GM23338 (cell line): ENCODE results near the gene IL22RA1. TPM values are rescaled to one million over a fixed set of nuclear protein-coding genes. Genes with fewer than 3 reads are reported as not detected.

Experiments
- ATAC-seq: fragments of 200-7000 bp; cut with Tn5 transposase; 3 replicates; pipeline ENCODE4 v1.9.1; 2020
- DNase-seq: peaks from one replicate; pipeline ENCODE4 v3.0.0-alpha.2; 2015; ENCODE audit warnings: low spot score
- H2AFZ ChIP-seq: fragments of 200-600 bp; sonication (generic); 2 replicates; pipeline ENCODE4 v1.8.0; 2016; ENCODE audit warnings: antibody characterized with exemption, mild to moderate bottlenecking, moderate library complexity
- H3F3A ChIP-seq: fragments of 200-600 bp; sonication (generic); replicated peaks from 2 replicates; pipeline ENCODE4 v1.8.0; 2017; ENCODE audit warnings: antibody characterized with exemption, mixed run types, low read depth
- H3K27ac ChIP-seq: fragments of 200-600 bp; sonication (generic); 2 replicates; pipeline ENCODE4 v1.6.1; 2016; ENCODE audit warnings: low read depth
- H3K27me3 ChIP-seq: fragments of 200-600 bp; sonication (generic); 2 replicates; pipeline ENCODE4 v1.8.0; 2016; ENCODE audit warnings: mild to moderate bottlenecking, mixed run types, moderate library complexity; ENCODE audit not compliant: insufficient read depth
- H3K36me3 ChIP-seq: fragments of 200-600 bp; sonication (generic); 2 replicates; pipeline ENCODE4 v1.8.0; 2016; ENCODE audit warnings: mild to moderate bottlenecking; ENCODE audit not compliant: insufficient read depth
- H3K4me1 ChIP-seq: fragments of 200-600 bp; sonication (generic); 2 replicates; pipeline ENCODE4 v1.8.0; 2016; ENCODE audit warnings: mild to moderate bottlenecking, moderate library complexity; ENCODE audit not compliant: insufficient read depth
- H3K4me2 ChIP-seq: fragments of 200-600 bp; sonication (generic); 2 replicates; pipeline ENCODE4 v1.7.1; 2017; ENCODE audit warnings: mixed run types
- H3K4me3 ChIP-seq: fragments of 200-600 bp; sonication (generic); 2 replicates; pipeline ENCODE4 v1.6.1; 2016; ENCODE audit warnings: mixed run types
- H3K79me2 ChIP-seq: fragments of 200-600 bp; sonication (generic); replicated peaks from 2 replicates; pipeline ENCODE4 v1.8.0; 2017; ENCODE audit warnings: mild to moderate bottlenecking; ENCODE audit not compliant: insufficient read depth
- H3K9me2 ChIP-seq: fragments of 200-600 bp; sonication (generic); 2 replicates; pipeline ENCODE4 v1.8.0; 2017; ENCODE audit not compliant: insufficient read depth
- H4K20me1 ChIP-seq: fragments of 200-600 bp; sonication (generic); replicated peaks from 2 replicates; pipeline ENCODE4 v1.8.0; 2017; ENCODE audit warnings: mild to moderate bottlenecking; ENCODE audit not compliant: insufficient read depth
- H3K27ac Mint-ChIP-seq: 2 replicates; pipeline ENCODE4 v1.8.0; 2020; ENCODE audit warnings: inconsistent platforms, mild to moderate bottlenecking, moderate library complexity, mixed read lengths
- H3K27me3 Mint-ChIP-seq: 3 replicates; pipeline ENCODE4 v1.8.0; 2022; ENCODE audit warnings: low read depth, mild to moderate bottlenecking, moderate library complexity, mixed read lengths, inconsistent platforms; ENCODE audit not compliant: insufficient read depth, poor library complexity
- H3K36me3 Mint-ChIP-seq: 3 replicates; pipeline ENCODE4 v1.8.0; 2021; ENCODE audit warnings: low read depth, mild to moderate bottlenecking, inconsistent platforms, moderate library complexity, mixed read lengths
- H3K4me1 Mint-ChIP-seq: 3 replicates; pipeline ENCODE4 v1.8.0; 2020; ENCODE audit warnings: mild to moderate bottlenecking, inconsistent platforms, mixed read lengths
- H3K4me3 Mint-ChIP-seq: 3 replicates; pipeline ENCODE4 v1.8.0; 2021; ENCODE audit warnings: moderate library complexity, mild to moderate bottlenecking, inconsistent platforms, mixed read lengths
- H3K9me3 Mint-ChIP-seq: 3 replicates; pipeline ENCODE4 v1.8.0; 2020; ENCODE audit warnings: moderate library complexity, mild to moderate bottlenecking, inconsistent platforms, mixed read lengths
- CREB1 ChIP-seq: fragments of 250-450 bp; sonication (Bioruptor Pico); IDR thresholded peaks from 2 replicates; pipeline ENCODE4 v1.5.0; 2020; ENCODE audit warnings: low read depth, mild to moderate bottlenecking, moderate library complexity
- EZH2 ChIP-seq: fragments of 200-600 bp; sonication (generic); IDR thresholded peaks from one replicate; pipeline ENCODE4 v1.8.0; 2017; ENCODE audit warnings: antibody characterized with exemption, mild to moderate bottlenecking, low read depth; ENCODE audit not compliant: unreplicated experiment
- EZH2phosphoT487 ChIP-seq: fragments of 200-600 bp; sonication (generic); IDR thresholded peaks from one replicate; pipeline ENCODE4 v1.8.1; 2018; ENCODE audit warnings: antibody characterized with exemption; ENCODE audit not compliant: unreplicated experiment
- JUNB ChIP-seq: IDR thresholded peaks from one replicate; pipeline ENCODE4 v1.6.1; 2016; ENCODE audit warnings: antibody characterized with exemption; ENCODE audit not compliant: unreplicated experiment
- NANOG ChIP-seq: IDR thresholded peaks from 2 replicates; pipeline ENCODE4 v1.6.1; 2016; ENCODE audit warnings: antibody characterized with exemption, borderline replicate concordance
- STAT1 ChIP-seq: IDR thresholded peaks from one replicate; pipeline ENCODE4 v1.6.1; 2016; ENCODE audit warnings: antibody characterized with exemption; ENCODE audit not compliant: unreplicated experiment
- ZNF114 ChIP-seq: fragments of 250-450 bp; sonication (Bioruptor Pico); IDR thresholded peaks from 2 replicates; pipeline ENCODE4 v1.5.0; 2020; ENCODE audit warnings: mild to moderate bottlenecking, moderate library complexity
- ZNF331 ChIP-seq: fragments of 250-450 bp; sonication (Bioruptor Pico); IDR thresholded peaks from 2 replicates; pipeline ENCODE4 v1.5.0; 2020; ENCODE audit warnings: low read depth, mild to moderate bottlenecking, moderate library complexity
- polyA plus RNA-seq: library from polyadenylated mRNA; unstranded; fragments of >200 nt; fragmentation: Nextera tagmentation; extraction: Ambion mirVana; gene quantifications from 2 replicates; pipeline ENCODE4 v1.2.1, GENCODE V29; 2016
- total RNA-seq: library from RNA; depleted of rRNA; stranded (reverse); fragments of >200 nt; shearing (Covaris generic); gene quantifications from 2 replicates; pipeline ENCODE4 v1.2.3, GENCODE V29; 2014
- TF ChIP-seq, protein P1 (sequence below): fragments of 250-450 bp; sonication (Bioruptor Pico); IDR thresholded peaks from 2 replicates; pipeline ENCODE4 v1.5.0; 2020; ENCODE audit warnings: mild to moderate bottlenecking, moderate library complexity

The IL22RA1 gene
- total and polyA plus RNA-seq, 2 experiments from 2014 or later = 0.11 to 0.28 TPM

DNA sequence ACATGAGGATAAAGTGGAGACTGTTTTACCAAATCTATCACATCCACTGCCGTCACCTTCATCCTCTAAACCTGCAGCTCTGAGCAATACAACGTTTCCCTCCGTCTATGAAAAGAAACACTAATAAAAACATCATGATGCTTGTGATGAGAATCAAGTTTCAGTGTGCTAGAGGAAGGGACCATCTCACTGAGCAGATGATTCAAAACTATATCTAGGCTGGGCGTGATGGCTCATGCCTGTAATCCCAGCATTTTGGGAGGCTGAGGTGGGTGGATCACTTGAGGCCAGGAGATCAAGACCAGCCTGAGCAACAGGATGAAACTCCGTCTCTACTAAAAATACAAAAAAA is 16.3 kb downstream of the IL22RA1 start (continued):
- TF ChIP-seq CREB1 = no peak
- TF ChIP-seq, protein P1, sequence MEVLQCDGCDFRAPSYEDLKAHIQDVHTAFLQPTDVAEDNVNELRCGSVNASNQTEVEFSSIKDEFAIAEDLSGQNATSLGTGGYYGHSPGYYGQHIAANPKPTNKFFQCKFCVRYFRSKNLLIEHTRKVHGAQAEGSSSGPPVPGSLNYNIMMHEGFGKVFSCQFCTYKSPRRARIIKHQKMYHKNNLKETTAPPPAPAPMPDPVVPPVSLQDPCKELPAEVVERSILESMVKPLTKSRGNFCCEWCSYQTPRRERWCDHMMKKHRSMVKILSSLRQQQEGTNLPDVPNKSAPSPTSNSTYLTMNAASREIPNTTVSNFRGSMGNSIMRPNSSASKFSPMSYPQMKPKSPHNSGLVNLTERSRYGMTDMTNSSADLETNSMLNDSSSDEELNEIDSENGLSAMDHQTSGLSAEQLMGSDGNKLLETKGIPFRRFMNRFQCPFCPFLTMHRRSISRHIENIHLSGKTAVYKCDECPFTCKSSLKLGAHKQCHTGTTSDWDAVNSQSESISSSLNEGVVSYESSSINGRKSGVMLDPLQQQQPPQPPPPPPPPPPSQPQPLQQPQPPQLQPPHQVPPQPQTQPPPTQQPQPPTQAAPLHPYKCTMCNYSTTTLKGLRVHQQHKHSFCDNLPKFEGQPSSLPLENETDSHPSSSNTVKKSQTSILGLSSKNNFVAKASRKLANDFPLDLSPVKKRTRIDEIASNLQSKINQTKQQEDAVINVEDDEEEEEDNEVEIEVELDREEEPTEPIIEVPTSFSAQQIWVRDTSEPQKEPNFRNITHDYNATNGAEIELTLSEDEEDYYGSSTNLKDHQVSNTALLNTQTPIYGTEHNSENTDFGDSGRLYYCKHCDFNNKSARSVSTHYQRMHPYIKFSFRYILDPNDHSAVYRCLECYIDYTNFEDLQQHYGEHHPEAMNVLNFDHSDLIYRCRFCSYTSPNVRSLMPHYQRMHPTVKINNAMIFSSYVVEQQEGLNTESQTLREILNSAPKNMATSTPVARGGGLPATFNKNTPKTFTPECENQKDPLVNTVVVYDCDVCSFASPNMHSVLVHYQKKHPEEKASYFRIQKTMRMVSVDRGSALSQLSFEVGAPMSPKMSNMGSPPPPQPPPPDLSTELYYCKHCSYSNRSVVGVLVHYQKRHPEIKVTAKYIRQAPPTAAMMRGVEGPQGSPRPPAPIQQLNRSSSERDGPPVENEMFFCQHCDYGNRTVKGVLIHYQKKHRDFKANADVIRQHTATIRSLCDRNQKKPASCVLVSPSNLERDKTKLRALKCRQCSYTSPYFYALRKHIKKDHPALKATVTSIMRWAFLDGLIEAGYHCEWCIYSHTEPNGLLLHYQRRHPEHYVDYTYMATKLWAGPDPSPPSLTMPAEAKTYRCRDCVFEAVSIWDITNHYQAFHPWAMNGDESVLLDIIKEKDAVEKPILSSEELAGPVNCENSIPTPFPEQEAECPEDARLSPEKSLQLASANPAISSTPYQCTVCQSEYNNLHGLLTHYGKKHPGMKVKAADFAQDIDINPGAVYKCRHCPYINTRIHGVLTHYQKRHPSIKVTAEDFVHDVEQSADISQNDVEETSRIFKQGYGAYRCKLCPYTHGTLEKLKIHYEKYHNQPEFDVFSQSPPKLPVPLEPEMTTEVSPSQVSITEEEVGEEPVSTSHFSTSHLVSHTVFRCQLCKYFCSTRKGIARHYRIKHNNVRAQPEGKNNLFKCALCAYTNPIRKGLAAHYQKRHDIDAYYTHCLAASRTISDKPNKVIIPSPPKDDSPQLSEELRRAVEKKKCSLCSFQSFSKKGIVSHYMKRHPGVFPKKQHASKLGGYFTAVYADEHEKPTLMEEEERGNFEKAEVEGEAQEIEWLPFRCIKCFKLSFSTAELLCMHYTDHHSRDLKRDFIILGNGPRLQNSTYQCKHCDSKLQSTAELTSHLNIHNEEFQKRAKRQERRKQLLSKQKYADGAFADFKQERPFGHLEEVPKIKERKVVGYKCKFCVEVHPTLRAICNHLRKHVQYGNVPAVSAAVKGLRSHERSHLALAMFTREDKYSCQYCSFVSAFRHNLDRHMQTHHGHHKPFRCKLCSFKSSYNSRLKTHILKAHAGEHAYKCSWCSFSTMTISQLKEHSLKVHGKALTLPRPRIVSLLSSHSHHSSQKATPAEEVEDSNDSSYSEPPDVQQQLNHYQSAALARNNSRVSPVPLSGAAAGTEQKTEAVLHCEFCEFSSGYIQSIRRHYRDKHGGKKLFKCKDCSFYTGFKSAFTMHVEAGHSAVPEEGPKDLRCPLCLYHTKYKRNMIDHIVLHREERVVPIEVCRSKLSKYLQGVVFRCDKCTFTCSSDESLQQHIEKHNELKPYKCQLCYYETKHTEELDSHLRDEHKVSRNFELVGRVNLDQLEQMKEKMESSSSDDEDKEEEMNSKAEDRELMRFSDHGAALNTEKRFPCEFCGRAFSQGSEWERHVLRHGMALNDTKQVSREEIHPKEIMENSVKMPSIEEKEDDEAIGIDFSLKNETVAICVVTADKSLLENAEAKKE (CRISPR knock-in tag) = no peak

DNA sequence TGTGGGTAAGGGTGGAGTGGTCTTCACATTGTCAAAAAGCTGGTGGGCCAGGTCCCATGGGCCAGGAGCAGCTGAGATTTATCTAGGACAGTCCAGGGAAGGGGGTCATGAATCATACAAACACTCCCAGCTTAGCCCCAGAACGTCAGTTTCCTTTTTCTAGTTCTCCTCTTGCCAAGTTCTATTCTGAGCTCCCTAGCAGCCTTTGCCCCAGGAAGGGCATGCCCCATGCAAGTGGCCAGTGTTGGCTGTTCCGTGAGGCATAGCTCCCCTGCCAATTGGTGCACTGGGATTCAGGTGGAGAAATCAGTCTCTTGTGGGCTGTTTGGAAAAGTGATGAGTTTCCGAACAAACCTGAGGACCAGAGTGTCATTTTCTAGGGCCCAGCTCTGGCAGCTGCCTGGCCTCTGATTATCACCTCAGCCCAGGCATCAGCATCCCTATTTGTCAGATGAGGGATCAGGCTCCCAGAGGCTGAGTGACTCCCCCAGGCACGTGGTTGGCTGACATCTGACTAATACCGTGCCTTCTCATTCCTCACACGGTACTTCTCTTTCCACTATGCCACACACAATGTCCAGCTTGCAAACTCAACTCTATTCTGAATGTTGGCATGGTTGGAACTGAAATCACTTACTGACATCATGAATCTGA is 16.8 kb downstream of the IL22RA1 start:
- Histone ChIP-seq H3K79me2 (no peaks in the 10 kb centered on the region), H3K27me3 (no peaks in the 10 kb centered on the region), H3K4me2 (no peak overlapping the region), H3K9me2 (no peaks in the 10 kb centered on the region), H3K36me3 (no peaks in the 10 kb centered on the region), H3K4me1 (no peaks in the 10 kb centered on the region), H3K27ac (no peak overlapping the region), H2AFZ (no peak overlapping the region), H4K20me1 (no peaks in the 10 kb centered on the region), H3F3A (no peaks in the 10 kb centered on the region), H3K4me3 (no peak overlapping the region)
- ATAC-seq = no peak
- peaks cover 14% of the 10 kb centered on the region; the same call in 2 of the 3 replicates for H3K9me3 Mint-ChIP-seq
- peaks cover 10% of the 10 kb centered on the region for H3K4me1 Mint-ChIP-seq
- no peak overlapping the region for H3K27ac Mint-ChIP-seq
- peaks cover 8% of the 10 kb centered on the region; the same call in 1 of the 3 replicates for H3K36me3 Mint-ChIP-seq
- H3K27me3 Mint-ChIP-seq = peaks cover 5% of the 10 kb centered on the region
- H3K4me3 Mint-ChIP-seq = no peak overlapping the region
- no peak for DNase-seq
- no peak for TF ChIP-seq EZH2phosphoT487
- no peak for TF ChIP-seq STAT1
- TF ChIP-seq ZNF331 (CRISPR knock-in tag) = no peak
- TF ChIP-seq NANOG = no peak
- no peak for TF ChIP-seq JUNB
- TF ChIP-seq EZH2 = no peak
- no peak for TF ChIP-seq ZNF114
- TF ChIP-seq, protein P1 (CRISPR knock-in tag) = no peak
